KG1 (cell line): Measurements from ENCODE around the gene RBMX.
"Not testable (repeated sequence)": the region's sequence is repeated elsewhere in the genome, so short reads cannot be mapped to it uniquely, and the experiment has no call there.

Experiments
- DNase-seq: peaks from one replicate; lab custom pipeline; 2025; lab: John Stamatoyannopoulos, UW

Gene RBMX

DNA sequence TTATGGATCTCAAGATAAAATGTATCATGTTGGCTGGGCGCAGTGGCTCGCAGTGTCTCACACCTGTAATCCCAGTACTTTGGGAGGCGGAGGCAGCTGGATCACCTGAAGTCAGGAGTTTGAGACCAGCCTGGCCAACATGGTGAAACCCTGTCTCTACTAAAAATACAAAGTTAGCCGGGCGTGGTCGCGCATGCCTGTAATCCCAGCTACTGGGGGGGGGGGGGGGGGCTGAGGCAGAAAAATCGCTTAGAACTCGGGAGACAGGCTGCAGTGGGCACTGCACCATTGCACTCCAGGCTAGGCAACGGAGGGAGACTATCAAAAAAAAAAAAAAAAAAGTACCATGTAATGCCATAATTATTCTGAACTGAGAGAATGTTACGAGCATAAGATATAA lies 2.1 kb downstream of the RBMX start:
- DNase-seq: no peak

DNA sequence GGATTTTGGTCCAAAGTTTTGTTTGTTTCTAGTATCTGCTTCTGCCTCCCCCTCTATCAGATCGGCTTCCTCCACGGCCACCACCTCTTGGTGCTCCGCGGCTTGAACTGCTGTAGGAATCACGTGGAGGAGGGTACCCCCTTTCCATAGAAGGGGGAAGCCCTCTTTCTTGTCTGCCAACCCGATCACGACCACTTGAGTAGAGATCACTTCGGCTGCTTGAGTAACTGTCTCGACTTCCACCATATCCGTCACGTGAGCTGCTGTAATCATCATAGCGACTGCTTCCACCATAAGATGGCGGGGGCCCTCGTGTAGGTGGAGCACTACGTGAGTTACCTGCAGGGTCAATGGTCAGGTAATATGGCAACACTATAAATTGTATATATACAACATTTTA lies 6.4 kb downstream of the RBMX start:
- not testable (repeated sequence) for DNase-seq

DNA sequence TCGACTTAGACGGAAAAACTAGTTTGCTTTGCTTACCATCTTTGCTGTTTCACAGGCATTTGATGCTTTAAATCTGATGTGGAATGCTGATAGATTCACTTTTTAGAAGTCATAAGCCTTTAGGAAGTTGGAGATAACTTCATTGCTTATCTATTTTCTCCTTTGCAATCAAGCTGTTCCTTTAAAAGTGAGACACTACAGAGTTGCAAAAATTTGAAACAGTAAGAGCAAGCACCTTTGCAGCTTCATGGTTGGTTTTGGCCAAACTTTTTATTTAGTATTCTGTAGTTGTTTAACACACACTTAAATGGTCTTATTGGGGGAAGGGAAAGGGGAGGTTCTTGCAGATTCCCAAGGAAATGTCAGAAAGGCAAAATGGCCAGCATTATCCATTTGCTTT lies 7.3 kb downstream of the RBMX start:
- not testable (repeated sequence) for DNase-seq

DNA sequence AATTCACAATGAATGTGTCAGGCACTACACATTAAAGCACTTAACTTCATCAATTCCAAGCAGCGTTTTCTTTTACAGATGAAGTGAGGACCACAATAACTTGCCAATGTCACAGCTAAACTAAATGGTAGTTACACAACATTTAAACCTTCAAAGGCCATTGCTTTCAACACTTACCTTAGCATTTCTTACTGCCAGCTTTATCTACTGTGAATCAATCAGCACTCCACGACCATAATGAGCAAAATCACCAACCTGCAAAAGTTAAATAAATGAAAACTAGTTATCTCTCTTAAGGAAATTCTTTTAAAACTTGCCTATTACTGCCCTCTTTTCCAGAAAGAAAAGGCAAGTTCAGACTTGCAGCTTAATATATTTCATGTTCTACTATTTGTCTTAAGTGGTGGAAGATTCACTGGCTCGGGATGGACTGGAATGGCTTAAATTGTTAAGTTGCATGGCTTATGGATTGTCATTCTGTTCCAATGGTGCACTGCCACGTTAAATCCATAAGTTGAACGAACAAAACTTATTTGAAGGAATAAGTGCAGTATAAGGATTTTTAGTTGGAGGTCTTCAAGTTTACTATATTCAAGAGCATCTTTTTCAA lies 8.3 kb downstream of the RBMX start:
- no peak for DNase-seq

DNA sequence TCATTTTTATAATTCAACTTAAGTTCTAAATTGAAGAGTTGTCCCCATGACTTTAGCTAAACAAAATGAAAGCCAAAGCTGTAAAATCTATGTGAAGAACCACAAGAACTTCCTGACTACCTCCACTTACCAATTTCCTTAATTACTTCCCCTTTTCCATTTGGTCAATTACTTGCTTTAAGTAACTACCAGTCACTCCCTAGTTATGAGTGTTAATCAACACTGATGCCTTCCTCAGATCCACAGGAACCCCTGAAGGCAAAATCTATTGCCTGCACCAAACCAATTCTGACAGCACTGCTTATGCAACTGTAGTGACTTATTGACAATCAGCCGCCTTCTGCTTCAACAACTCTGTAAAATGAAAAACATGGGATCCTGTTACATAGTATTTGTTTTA lies 10.5 kb downstream of the RBMX start:
- DNase-seq: no peak

DNA sequence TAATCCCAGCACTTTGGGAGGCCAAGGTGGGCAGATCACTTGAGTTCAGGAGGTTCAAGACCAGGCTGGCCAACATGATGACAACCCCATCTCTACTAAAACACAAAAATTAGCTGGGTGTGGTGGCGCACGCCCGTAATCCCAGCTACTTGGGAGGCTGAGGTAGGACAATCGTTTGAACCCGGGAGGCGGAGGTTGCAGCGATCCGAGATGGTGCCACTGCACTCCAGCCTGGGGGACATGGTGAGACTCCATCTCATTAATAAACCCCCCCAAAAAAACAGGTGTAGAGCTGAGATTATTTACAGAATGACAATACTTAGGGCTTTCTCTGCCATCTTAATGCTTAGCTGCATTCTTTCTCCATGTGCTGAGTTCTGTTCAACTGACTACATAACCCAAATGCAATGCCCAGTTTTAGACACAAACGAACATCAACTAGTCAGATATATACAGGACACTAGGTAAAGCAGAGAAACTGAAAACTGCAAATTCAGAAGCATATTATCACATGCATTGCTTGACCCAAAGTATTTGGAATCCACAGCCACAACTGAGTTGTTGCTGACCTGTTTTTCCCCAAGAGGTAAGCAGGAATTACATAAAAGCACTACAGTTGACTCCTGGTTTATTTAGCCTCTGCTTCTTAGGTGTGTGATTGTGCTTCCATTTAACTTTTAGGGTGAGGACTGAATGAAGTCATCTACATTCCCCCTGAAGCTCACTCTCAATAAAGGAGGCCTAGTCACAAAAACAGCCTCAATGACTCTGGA lies 12.1 kb downstream of the RBMX start:
- DNase-seq: no peak

DNA sequence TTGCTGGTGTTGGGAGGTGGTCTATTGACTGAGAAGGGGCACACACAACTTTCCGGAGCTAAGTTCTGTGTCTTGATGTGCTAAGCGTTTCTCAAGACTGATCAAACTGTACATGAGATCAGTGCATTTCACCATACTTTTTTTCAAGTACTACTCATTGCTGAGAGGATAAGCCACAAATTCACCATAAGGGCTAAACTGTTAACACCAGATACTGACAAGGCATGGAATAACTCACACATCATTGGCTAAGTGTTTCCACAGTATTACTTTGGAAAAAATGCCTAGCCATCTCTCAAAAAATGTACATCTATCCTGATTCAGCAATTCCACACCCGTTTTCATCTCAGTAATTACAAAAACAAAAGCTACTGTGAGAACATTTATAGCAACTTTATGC lies 13.0 kb downstream of the RBMX start:
- DNase-seq: no peak

DNA sequence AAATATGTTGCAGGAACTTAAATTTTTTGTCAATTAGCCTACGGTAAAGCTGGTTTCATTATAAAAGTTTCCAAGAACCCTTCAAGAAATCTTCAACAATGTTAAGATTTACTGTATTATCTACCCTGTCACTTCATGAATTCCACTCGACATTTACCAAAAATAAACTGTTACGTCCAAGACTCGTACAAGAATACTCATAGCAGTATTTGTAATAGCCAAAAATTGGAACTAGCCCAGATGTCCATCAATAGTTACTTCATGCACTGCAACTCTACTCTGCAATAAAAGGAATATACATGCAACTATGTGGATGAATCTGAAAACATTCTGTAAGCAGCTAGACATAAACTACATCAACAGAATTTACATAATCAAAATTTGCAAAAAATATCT lies 13.4 kb downstream of the RBMX start:
- DNase-seq: no peak

DNA sequence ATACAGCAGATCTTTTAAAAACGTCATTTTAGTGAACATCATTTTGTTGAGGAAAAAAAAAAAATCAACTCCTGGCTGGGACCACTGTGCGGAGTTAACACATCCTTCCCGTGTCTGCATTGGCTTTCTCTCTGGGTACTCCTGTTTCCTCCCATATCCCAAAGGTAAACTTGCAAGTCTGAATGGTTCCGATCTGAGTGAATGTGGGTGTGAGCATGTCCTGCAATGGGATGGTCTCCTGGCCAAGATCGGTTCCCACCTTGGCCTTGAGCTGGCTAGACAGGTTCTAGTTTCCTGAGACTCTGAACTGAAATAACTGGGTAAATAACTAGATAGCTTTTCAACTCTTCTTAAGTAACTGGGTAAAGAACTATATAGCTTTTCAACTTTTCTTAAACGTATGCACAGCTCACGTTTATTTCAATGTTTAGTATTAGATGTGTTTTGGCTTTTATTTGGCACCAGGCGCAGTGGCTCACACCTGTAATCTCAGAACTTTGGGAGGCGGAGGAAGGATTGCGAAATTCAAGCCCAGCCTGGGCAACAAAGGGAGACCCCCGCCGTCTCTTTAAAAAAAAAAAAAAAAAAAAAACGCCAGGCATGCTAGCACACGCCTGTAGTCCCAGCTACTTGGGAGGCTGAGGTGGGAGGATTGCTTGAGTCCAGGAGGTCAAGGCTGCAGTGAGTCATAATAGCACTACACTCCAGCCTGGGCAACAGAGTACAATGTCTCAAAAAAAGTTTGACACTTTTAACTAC lies 14.0 kb downstream of the RBMX start:
- no peak for DNase-seq

DNA sequence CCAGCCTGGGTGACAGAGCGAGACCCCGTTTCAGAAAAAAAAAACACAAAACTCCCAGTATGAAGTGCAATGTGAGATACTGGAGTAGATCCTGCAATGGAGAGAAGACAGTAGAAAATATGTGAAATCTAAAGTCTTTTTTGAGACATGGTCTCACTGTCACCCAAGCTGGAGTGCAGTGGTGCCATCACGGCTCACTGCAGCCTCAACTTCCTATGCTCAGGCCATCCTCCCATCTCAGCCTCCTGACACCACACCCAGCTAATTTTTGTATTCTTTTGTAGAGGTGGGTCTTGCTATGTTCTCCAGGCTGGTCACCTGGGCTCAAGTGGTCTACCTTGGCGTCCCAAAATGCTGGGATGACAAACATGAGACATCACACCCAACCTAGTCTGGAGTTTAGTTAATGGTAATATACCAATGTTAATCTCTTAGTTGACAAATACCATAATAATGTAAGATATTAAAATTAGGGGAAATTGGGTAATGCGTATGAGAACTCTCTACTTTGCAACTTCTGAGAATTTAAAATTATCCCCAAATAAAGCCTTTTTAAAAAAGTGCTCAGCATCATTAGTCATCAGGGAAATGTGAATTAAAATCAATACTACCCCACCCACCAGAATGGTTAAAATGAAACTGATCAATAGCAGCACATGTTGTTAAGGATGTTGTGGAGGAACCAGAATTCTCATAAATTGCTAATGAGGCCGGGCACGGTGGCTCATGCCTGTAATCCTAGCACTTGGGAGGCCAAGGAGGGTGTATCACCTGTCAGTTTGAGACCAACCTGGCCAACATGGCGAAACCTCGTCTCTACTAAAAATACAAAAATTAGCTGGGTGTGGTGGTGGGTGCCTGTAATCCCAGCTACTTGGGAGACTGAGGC lies 15.0 kb downstream of the RBMX start:
- DNase-seq: no peak

DNA sequence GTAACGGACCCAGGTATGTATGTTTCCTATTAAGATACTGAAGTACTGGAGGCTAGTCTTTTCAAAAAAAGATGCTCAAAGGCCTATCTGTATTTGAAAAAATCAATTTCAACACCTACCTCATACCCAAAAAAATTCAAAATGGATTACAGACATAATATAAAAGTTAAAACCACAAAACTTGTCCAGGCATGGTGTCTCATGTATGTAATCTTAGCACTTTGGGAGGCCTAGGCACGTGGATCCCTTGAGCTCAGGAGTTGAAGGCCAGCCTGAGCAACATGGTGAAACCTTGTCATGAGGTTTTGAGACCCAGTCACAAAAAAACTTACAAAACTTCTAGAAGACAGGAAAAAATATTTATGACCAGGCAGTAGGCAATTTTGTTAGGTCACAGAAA lies 16.7 kb downstream of the RBMX start:
- no peak for DNase-seq

DNA sequence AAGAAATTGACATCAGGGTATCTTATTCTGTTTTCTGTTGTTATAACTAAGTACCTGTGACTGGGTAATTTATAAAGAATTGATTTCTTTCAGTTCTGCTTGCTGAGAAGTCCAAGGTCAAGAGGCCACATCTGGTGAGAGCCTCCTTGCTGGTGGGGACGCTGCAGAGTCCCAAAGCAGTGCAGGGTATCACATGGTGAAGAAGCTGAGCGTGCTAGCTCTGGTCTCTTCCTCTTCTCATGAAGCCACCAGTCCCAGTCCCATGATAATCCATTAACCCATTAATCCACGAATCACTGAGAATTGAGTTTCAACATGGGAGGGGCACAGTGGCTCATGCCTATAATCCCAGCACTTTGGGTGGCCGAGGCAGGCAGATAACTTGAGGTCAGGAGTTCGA lies 18.0 kb downstream of the RBMX start:
- DNase-seq: no peak

DNA sequence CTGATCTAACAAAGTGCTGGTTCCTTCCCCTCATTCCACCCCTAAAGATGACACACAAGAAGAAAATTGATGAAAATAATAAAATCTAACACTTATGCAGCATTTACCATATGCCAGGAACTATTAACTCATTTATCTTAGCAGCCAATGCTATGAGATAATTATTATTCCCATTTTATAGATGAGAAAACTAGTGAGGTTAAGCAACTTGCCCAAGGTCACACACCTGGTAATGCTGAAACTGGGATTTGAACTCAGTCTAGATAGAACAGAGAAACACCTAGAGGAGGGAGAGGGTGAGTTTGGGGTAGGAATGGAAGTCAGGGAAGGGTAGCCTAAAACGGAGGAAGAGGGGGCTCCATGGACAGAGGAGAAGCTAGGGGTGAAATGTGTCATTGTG lies 18.6 kb downstream of the RBMX start:
- DNase-seq: no peak

DNA sequence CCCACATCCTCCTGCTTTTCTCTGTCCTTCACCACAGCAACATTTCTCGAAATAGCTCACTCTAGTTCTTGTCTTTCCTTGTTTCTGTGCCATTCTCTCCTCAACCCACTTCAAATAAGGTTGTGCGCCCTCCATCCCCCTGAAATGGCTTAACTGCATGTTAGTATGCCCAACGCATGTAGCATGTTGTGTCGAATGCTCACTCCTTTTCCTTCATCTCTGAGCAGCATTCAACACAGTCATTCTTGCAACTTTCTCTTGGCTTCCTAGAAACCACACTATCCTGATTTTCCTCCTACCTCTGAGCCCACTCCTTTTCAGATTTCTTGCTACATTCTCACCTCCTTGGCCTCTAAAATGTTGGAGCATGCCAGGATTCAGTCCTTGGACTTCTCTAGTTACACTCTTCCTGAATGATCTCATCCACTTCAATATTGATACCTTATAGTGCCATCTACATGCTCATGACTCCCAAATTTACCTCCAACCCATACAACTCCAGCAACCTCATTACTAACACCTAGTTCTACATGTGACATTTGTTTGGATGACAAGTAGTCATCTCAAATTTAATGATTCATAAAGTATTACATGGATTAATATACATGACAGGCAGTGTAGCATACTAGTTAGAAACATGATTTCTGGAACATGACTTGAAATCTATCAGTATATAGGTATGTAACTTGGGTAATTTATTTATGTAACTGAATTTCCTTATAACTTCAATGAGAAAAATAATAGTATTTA lies 22.3 kb downstream of the RBMX start:
- no peak for DNase-seq

DNA sequence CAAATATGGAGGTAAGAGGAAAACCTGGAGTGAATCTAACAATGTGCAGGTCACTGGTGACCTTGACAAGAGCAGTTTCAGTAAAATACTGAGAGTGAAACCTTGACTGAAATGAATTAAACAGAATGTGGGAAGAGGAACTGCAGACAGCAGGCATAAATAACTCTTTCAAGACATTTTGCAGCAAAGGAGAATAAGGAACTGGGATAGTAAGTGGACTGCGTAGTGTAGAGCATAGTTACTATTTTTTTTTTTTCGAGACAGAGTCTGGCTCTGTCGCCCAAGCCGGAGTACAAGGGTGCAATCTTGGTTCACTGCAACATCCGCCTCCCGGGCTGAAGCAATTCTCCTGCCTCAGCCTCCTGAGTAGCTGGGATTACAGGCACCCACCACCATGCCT lies 24.0 kb downstream of the RBMX start:
- DNase-seq: no peak

DNA sequence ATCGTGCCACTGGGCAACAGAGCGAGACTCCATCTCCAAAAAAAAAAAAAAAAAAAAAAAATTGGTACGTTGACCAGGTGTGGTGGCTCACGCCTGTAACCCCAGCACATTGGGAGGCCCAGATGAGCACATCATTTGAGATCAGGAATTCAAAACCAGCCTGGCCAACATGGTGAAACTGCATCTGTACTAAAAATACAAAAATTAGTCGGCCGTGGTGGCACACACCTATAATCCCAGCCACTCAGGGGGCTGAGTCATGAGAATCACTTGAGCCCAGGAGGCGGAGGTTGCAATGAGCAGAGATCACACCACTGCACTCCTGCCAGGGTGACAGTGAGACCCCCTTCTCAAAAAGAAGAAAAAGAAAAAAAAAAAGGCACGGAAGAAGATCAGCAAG lies 24.5 kb downstream of the RBMX start:
- no peak for DNase-seq

DNA sequence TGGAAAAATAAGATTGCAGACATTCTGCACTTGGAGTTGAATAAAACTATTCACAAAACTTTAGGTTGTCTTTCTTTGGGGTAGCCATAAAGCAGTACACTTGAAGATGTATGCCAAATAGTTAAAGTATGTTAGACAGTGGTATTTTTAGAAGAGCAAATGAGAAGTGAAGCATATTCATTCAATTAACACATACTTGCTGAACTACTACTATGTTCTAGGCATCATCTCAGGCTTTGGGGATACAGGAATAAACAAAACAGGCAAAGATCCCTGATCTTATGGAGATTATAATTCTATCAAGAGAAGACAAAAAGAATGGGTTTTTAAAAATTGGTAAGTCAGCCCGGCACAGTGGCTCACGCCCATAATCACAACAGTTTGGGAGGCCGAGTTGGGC lies 29.0 kb downstream of the RBMX start:
- no peak for DNase-seq

DNA sequence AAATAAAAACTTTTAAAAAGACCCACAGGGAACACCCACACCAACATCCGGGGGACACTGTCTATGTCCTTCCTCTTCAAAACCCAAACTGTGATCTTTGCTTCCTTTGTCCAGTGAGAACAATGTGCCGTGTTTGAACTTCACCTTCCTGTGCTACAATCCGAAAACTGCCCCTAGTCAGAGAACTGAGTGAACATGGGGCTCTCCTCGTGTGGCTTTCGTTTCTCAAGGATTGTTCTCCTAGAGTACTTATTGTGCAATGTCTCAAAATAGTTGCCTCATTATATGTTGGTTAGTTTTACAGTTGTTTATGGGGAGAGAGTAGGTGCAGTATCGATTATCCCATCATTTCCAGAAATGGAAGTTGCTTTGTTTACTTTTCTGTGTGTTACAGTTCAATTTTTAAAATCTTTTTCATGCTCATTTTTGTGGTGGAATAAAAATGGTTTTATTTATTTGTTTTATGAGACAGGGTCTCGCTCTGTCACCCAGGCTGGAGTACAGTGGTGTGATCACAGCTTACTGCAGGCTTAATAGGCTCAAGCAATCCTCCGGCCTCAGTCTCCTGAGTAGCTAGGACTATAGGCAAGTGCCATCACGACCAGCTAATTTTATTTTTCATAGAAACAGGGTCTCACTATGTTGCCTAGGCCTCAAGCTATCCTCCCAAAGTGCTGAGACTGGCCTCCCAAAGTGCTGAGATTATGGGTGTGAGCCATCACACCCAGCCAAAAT lies 29.9 kb downstream of the RBMX start:
- DNase-seq: no peak

DNA sequence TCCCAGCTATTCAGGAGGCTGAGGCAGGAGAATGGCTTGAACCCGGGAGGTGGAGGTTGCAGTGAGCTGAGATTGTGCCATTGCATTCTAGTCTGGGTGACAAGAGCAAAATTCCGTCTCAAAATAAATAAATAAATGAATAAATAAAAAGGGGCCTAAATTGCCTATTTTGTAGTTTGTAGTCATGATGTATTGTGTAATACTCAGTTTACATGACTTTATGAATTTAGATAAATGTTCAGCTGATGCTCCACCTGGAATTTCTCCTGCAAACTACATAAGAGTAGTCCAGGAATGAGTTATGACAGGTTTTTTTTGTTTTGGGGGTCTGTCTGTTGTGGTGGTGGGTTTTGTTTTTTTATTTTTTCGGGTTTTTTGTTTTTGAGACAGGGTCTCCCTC lies 31.1 kb downstream of the RBMX start:
- DNase-seq: no peak

DNA sequence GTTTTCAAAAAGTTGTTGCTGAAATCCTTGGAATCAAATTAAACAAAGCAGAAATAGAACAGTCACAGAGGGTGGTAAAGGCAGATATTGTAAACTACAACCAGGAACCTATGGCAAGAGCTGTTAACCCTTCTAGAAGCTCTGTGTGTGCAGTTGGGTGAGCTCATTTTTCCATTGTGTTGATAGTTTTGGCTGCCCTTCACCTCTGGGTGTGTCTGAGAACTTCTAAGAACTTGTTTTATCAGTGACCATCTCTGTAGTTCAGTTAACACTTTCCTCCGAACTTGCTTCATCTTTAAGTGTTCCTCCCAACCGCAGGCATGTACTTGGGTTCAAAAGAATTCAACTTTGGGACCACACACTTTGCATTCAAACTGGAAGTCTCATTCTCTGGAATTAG lies 32.7 kb downstream of the RBMX start:
- no peak for DNase-seq

DNA sequence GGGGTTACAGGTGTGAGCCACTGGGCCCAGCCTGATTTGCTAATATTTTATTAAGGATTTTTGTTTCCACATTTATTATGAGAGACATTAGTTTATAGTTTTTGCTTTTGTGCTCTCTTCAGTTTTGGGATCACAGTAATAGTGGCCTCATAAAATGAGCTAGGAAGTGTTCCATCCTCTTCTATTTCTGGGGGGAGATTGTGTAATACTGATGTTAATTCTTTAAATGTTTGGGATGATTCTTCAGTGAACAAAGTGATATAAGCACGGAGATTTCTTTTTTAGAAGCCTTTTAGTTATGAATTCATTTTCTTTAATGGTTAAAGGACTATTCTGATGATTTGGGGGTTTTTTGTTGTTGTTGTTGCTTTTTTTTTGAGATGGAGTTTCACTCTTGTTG lies 41.3 kb downstream of the RBMX start:
- no peak for DNase-seq
